ENCODE data around the gene CASD1.

The CASD1 gene

DNA sequence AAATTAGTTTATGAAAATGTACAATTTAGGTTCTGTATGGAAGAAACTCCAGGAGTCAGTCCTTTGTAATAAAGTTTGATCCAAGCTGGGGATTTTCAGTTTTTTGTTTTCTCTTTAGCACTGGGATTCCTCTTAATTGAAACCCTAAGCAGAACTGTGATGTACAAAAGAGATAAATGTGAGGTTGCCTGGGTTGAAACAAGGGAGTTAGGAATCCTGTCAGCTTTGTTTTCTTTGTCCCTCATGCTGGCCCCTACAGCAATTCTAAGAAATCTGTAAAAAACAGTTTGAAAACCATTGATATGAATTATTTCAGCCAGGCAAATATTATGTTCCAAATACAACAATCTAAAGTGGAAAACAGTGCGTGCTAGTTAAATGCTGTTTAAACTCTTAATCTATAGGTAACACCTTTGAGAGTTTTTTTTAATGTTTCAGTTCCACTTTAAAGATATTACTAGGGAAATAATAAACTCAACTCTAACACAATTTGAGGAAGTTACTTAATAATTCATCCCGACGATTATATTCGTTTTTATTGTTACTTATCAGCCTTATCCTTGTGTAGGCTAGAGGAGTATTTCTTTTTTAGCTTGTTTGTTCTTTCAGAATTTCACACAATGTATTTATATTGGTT lies 81.0 kb downstream of the CASD1 start:
- no peak for DNase-seq

DNA sequence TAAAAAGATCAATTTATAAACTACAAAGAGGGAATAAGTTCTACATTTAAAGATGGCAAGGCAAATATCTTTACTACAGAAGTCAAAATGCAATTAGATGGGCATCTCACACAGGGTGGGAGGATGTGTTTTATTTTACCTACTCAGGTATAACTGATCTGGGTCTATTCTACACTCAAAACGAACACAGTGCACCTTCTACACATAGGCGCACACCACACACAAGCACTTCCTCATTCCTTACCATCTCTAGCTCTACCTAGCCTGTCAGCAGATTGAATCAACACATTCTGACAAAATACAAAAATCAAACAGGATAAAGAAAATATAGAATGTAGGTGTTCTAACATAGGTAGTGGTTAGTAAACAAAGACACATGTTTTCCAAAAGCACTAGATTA lies 81.6 kb downstream of the CASD1 start:
- no peak for DNase-seq

DNA sequence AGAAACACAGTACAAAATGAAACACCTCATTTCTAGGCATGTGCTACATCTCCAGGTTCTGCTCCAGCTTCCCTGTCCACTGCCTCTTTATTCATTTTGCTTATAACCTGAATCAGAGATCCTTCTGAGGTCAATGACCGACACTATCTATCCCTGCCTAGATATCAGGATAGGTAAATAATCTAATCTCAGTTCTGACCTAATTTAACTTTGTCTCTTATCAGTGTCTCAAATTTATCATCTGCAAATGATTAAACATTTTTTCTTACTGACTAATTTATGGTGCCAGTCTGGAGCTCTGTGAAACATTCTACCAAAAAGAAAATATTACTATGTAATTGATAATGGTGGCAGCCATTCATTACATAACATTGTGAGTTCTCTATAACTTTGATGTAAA lies 85.3 kb downstream of the CASD1 start:
- no peak for DNase-seq

DNA sequence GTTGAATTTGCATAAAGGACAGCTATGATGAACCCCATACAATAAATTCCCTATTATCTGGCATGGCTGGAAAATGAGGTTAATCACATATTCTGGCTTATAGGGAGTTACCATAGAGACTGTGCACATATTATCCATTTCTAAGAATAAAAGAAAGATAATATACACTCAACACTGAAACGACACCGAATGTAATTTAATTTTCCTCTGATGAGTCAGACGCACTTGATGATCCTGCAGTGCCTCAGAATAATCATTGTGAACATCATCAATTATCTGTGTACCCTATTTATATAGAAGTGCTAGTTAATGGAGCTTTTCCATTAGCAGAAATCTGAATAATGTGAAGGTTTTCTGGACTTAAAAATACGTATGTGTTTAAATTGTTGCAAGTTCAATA lies 86.1 kb downstream of the CASD1 start:
- DNase-seq: no peak

DNA sequence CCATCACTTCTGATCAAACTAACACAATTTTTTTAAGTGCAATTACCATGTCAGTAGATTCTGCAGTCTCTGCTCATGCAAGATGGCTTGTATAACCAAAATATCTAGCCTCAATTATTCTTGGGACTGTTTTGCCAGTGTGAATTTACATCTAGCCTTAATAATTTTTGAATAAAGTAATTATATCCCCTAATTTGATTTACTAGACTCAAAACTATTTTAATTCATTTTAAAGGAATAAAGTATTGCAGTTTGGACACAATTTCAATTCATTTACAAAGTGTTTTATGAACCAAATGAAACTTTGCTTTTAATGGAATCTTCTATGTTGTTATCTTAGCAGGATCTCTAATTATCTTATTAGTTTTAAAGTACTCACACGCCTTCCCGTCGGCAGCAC lies 90.7 kb downstream of the CASD1 start:
- DNase-seq: no peak

DNA sequence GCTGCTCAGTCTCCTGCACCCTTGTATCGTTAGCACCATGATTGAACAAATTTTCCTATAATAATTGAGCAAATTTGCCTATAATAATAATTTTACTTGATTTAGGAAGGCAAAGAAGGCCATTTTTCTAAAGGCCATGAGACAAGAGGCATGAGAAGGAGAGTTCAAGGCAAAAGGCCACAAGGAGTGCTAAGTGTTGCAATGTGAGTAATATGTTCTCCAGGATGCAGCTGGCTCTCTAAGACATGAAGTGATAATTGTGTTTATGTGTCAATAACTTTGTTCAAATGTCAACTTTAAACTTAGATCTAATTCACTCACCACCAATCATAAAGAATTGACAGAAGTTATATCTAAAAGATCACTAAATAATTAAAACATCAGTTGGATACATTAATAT lies 92.6 kb downstream of the CASD1 start:
- no peak for DNase-seq

DNA sequence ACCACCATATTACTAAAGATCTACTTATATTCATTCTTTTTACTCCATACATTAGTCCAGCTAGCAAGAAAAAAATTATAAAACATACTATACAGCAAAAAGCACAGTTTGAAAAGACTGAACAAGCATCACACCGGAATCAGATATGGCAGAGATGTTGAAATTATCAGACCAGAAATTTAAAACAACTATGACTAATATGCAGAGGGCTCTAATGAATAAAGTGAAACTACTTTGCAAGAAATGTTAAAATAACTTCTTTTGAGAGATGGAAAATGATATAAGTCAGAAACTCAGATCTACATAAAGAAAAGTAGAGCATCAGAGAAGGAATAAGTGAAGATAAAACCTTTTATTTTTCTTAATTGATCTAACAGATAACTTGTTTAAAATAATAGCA lies 95.4 kb downstream of the CASD1 start:
- no peak for DNase-seq

Measured in NCI-H2107 (cell line).